ENCODE results near the gene ALKBH1. TPM values are rescaled to one million over a fixed set of nuclear protein-coding genes. Genes with fewer than 3 reads are reported as not detected.

The ALKBH1 gene
- total RNA-seq, 1 donor from 2014 or later: 6.2 TPM

DNA sequence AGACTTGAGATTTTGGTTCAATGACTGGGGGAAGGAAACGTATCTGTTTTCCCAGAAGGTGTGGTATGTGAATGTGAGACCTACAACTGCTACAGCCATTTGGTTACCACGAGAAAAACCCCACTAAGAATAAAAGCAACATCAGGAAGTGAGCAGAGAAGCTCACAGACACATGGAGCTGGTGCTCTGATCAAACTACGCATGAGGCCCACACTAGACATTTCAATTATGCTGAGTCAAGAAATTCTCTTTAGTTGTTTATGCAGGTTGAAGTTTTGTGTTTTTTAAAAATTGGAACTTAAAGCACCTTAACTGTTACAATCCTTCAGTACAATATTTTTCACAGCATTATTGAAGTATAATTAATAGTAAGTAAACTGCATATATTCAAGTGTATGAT is 82.5 kb downstream of the ALKBH1 start:
- ATAC-seq: no peak
- no peak for DNase-seq (ENCODE audit: low spot score)

GRCh38 chr14:77623201-77623600 is 84.6 kb downstream of the ALKBH1 start:
- no peak for DNase-seq (ENCODE audit: low spot score)
- ATAC-seq: no peak

Other genes with a start within 250 kb of the ALKBH1 start
- gene AHSA1, start 249.9 kb downstream of the ALKBH1 start, total RNA-seq: 45.7 TPM
- gene ISM2, start 209.2 kb downstream of the ALKBH1 start, total RNA-seq: not detected
- gene SPTLC2, start 91.4 kb downstream of the ALKBH1 start, total RNA-seq: 8.7 TPM
- gene SLIRP, start 80 bp upstream of the ALKBH1 start, total RNA-seq: 47.9 TPM
- 18.9 TPM for gene SNW1, start 53.1 kb upstream of the ALKBH1 start, total RNA-seq
- gene ADCK1, start 92.1 kb upstream of the ALKBH1 start, total RNA-seq: 5.0 TPM